ENCODE measurements around the gene ERVFRD-1.
"Not testable (repeated sequence)": the region's sequence is repeated elsewhere in the genome, so short reads cannot be mapped to it uniquely, and the experiment has no call there.

Gene ERVFRD-1

GRCh38 chr6:11093626-11094410 is 17.7 kb downstream of the ERVFRD-1 start, which contains the start of gene SMIM13:
SMIM13 (plus strand) TSS chr6:11093834; CDS start chr6:11094314, 480 bp downstream.
- no peaks in the 10 kb centered on the region for H3K9me3 ChIP-seq (ENCODE audit: insufficient read depth, low read depth, low read length)
- peak within 1 kb of the TSS; percentile 92 for H3K4me2 ChIP-seq (ENCODE audit: low read depth, low read length, poor library complexity, severe bottlenecking)
- H2AFZ ChIP-seq (ENCODE audit: low read length): peak within 1 kb of the TSS; percentile 93
- H3K4me3 ChIP-seq (ENCODE audit: low read length, poor library complexity, severe bottlenecking): peak within 1 kb of the TSS; percentile 86
- TF ChIP-seq EZH2phosphoT487 (IDR thresholded peaks at IDR 0.05; ENCODE audit: borderline replicate concordance) (no peak), CTCF (conservative IDR thresholded peaks at IDR 0.05; ENCODE audit: low read length) (peak; percentile 43)
- no peaks in the 10 kb centered on the region for H3K27me3 ChIP-seq (ENCODE audit: insufficient read depth, low read length, poor library complexity, severe bottlenecking)
- H3K79me2 ChIP-seq (ENCODE audit: insufficient read depth, low read length): peaks cover 47% of the 10 kb centered on the region
- H3K4me1 ChIP-seq (ENCODE audit: insufficient read depth, low read length, poor library complexity, severe bottlenecking): peaks cover 36% of the 10 kb centered on the region
- no peaks in the 10 kb centered on the region for H3K36me3 ChIP-seq (ENCODE audit: insufficient read depth, low read length)
- no peaks in the 10 kb centered on the region for H3K9me2 ChIP-seq (replicated peaks; ENCODE audit: low read depth, low read length)
- H3F3A ChIP-seq (ENCODE audit: low read depth): no peaks in the 10 kb centered on the region
- peak within 1 kb of the TSS; percentile 81 for H3K9ac ChIP-seq (ENCODE audit: low read depth, low read length, poor library complexity, severe bottlenecking)
- peaks cover 21% of the 10 kb centered on the region for H4K20me1 ChIP-seq (ENCODE audit: insufficient read depth, low read length, poor library complexity, severe bottlenecking)

GRCh38 chr6:11093376-11093625 is 18.2 kb downstream of the ERVFRD-1 start:
- peak overlapping the region; percentile 93 for H2AFZ ChIP-seq (ENCODE audit: low read length)
- no peaks in the 10 kb centered on the region for H3K9me3 ChIP-seq (ENCODE audit: insufficient read depth, low read depth, low read length)
- H3K4me3 ChIP-seq (ENCODE audit: low read length, poor library complexity, severe bottlenecking): peak overlapping the region; percentile 86
- TF ChIP-seq CTCF (conservative IDR thresholded peaks at IDR 0.05; ENCODE audit: low read length) (no peak), EZH2phosphoT487 (IDR thresholded peaks at IDR 0.05; ENCODE audit: borderline replicate concordance) (no peak)
- H3K79me2 ChIP-seq (ENCODE audit: insufficient read depth, low read length): peaks cover 42% of the 10 kb centered on the region
- H3K9me2 ChIP-seq (replicated peaks; ENCODE audit: low read depth, low read length): no peaks in the 10 kb centered on the region
- H3K36me3 ChIP-seq (ENCODE audit: insufficient read depth, low read length): no peaks in the 10 kb centered on the region
- no peaks in the 10 kb centered on the region for H3K27me3 ChIP-seq (ENCODE audit: insufficient read depth, low read length, poor library complexity, severe bottlenecking)
- H4K20me1 ChIP-seq (ENCODE audit: insufficient read depth, low read length, poor library complexity, severe bottlenecking): peaks cover 21% of the 10 kb centered on the region
- peak overlapping the region; percentile 81 for H3K9ac ChIP-seq (ENCODE audit: low read depth, low read length, poor library complexity, severe bottlenecking)
- H3K4me1 ChIP-seq (ENCODE audit: insufficient read depth, low read length, poor library complexity, severe bottlenecking): peaks cover 33% of the 10 kb centered on the region
- H3F3A ChIP-seq (ENCODE audit: low read depth): no peaks in the 10 kb centered on the region
- peak overlapping the region; percentile 85 for H3K4me2 ChIP-seq (ENCODE audit: low read depth, low read length, poor library complexity, severe bottlenecking)

- H3K4me1 ChIP-seq (ENCODE audit: insufficient read depth, low read length, poor library complexity, severe bottlenecking): peaks cover 29% of the 10 kb centered on the region
- peak overlapping the region; percentile 93 for H2AFZ ChIP-seq (ENCODE audit: low read length)
- peak overlapping the region; percentile 85 for H3K4me2 ChIP-seq (ENCODE audit: low read depth, low read length, poor library complexity, severe bottlenecking)
- H3F3A ChIP-seq (ENCODE audit: low read depth): no peaks in the 10 kb centered on the region
- no peaks in the 10 kb centered on the region for H3K9me2 ChIP-seq (replicated peaks; ENCODE audit: low read depth, low read length)
- H3K79me2 ChIP-seq (ENCODE audit: insufficient read depth, low read length): peaks cover 37% of the 10 kb centered on the region
- H4K20me1 ChIP-seq (ENCODE audit: insufficient read depth, low read length, poor library complexity, severe bottlenecking): peaks cover 21% of the 10 kb centered on the region
- H3K9me3 ChIP-seq (ENCODE audit: insufficient read depth, low read depth, low read length): no peaks in the 10 kb centered on the region
- no peaks in the 10 kb centered on the region for H3K27me3 ChIP-seq (ENCODE audit: insufficient read depth, low read length, poor library complexity, severe bottlenecking)
- peak overlapping the region; percentile 81 for H3K9ac ChIP-seq (ENCODE audit: low read depth, low read length, poor library complexity, severe bottlenecking)
- H3K36me3 ChIP-seq (ENCODE audit: insufficient read depth, low read length): no peaks in the 10 kb centered on the region
- no peak for TF ChIP-seq EZH2phosphoT487 (IDR thresholded peaks at IDR 0.05; ENCODE audit: borderline replicate concordance)
- no peak for TF ChIP-seq CTCF (conservative IDR thresholded peaks at IDR 0.05; ENCODE audit: low read length)
- H3K4me3 ChIP-seq (ENCODE audit: low read length, poor library complexity, severe bottlenecking): peak overlapping the region; percentile 86
Measured at GRCh38 chr6:11092668-11093375, 18.7 kb downstream of the ERVFRD-1 start.

- H3K27me3 ChIP-seq (ENCODE audit: insufficient read depth, low read length, poor library complexity, severe bottlenecking); H3K9me2 ChIP-seq (replicated peaks; ENCODE audit: low read depth, low read length); H3K9ac ChIP-seq (ENCODE audit: low read depth, low read length, poor library complexity, severe bottlenecking); H3K4me3 ChIP-seq (ENCODE audit: low read length, poor library complexity, severe bottlenecking); H3K36me3 ChIP-seq (ENCODE audit: insufficient read depth, low read length); H3K4me2 ChIP-seq (ENCODE audit: low read depth, low read length, poor library complexity, severe bottlenecking); H3K9me3 ChIP-seq (ENCODE audit: insufficient read depth, low read depth, low read length); H3F3A ChIP-seq (ENCODE audit: low read depth); H2AFZ ChIP-seq (ENCODE audit: low read length): not testable (repeated sequence)
- H3K4me1 ChIP-seq (ENCODE audit: insufficient read depth, low read length, poor library complexity, severe bottlenecking): peaks cover 20% of the 10 kb centered on the region
- H3K79me2 ChIP-seq (ENCODE audit: insufficient read depth, low read length): peaks cover 21% of the 10 kb centered on the region
- H4K20me1 ChIP-seq (ENCODE audit: insufficient read depth, low read length, poor library complexity, severe bottlenecking): peaks cover 15% of the 10 kb centered on the region
Measured at GRCh38 chr6:11091141-11091540, 20.4 kb downstream of the ERVFRD-1 start.

All from Loucy (cell line).